RPMI8226 (cell line): ENCODE results near the gene CIDEA.

Source experiments
- DNase-seq: peaks from one replicate; pipeline ENCODE4 v3.0.0-alpha.2; 2015

CIDEA gene

DNA sequence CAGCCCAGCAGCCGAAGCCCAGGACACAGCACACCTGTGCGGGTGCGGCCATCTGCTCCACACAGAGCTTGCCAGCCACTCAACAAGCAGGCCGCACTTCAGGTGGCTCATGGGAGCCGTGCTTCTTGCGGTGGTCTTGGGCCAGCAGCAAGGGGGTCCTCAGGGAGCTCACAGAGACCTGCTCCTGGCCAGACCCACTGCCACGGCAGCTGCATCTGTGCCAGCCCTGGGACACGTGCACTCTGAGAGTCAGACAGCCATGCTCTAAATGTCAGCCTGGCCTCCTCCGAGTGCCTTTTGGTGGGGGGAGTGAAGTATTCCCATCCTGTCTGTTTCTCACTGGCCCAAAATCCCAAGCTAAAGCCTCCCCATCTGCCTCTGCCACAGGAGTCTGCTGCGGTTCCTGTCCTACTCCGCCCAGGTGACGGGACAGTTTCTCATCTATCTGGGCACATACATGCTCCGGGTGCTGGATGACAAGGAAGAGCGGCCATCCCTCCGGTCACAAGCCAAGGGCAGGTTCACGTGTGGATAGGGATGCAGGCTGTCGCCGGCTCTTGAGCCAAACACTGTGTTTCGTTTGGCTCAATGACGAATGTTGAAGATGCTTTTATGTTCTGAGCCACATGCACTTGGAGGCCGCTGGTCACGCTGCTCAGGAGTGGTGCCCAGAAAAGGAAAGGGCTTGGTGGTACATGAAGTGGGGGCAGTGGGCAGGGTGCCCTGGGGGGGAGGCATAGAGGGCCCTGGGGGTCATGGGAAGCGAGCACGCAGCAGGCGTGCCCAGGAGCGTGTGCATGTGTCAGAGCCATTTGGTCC, 22.8 kb downstream of the CIDEA start:
- no peak for DNase-seq

DNA sequence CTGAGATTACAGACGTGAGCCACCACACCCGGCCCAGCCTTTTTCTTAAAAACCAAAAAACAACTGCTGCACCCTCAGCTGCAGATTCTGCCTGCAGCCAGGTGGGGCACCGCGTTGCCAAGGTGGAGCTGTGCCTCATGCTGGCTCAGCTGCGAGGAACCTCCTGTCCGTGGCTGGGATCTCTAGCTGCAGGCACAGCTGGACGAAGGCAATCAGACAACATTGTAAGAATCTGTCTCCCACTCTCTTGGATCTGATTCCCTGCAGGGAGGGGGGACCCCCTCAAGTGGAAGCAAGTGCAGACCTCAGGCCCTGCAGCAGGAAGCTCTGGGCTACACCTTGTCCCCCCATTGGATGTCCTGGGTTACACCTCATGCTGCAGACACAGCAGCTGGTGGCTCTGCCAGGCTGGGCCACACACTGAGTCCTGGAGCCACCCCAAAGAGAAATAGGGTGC, 24.1 kb downstream of the CIDEA start:
- DNase-seq = peak; percentile 86

DNA sequence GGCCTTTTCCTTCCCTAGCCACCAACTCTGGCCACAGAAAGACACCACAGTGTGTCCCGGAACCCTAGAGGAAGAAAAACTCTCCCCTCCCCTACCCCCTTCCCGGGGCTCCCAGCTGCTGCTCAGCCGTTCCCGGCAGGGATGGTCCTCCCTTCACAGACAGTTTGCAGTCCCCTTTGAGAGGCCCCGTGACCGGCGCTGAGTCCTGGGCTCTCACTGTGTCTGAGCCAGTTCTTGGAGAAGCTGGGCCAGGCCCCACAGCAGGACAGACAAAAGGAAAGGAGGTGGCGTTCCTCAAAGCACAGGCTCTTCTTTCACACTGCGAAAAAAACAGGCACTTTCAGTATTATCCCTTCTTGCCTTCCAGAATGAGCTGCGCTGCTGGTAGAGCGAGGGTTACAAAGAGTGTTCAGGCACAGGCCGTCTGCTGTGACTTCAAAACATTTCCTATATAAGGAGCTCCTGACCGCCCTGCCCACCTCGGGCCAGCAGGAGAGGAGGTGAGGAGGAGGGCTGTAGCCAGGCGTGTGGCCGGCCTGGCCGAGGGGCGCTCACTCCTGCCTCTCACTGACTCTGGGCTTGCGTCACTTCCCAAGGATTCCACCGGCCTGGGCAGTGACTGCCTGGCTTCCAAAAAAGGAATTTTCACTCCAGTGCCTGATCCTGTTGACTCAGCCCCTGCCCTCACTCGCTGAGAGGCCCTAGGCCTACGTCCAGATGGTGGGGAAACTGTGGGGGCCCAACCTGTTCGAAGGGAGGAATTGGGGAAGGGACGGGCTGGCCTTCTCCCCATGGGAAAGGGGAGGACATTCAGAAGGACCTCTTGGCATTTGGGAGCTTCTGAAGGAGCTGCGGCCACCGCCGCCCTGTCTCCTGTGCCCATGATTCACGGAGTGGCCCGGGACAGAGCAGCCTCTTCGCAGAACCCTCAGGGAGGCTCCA, 24.9 kb downstream of the CIDEA start:
- DNase-seq = no peak

DNA sequence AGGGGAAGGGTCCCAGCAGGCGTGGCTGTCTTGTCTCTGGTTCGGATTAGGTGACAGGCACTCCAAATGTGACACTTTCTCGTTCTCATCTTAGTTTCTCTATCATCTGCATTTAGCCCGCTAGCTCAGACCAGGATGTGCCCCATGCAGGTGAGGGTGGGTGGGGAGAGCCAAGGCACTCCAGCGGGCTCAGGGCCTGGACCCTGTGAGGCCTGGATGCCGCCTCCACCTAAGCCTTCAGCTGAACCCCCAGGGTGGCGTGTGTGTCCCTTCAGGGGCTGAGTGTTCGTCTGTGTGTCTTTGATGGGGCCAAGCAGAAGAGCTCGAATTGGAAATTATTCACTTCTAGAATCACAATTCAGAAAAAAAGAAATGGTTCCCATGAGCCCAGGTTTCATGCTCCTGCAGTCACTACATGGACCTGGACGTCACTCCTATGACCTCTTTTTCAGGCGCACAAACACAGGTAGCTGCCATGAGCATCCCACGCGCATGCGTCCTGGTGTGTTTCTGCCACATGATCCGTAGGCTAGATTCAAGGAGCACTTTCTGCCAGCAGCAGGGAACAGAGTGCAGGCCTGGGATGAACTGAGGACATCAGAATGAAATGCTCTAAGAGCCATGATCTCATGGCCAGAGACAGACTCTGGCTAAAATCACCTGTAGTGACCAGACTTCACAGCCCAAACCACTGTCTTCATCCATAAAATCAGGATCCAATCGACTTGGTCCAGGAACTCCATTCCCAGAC, 25.8 kb downstream of the CIDEA start:
- no peak for DNase-seq

DNA sequence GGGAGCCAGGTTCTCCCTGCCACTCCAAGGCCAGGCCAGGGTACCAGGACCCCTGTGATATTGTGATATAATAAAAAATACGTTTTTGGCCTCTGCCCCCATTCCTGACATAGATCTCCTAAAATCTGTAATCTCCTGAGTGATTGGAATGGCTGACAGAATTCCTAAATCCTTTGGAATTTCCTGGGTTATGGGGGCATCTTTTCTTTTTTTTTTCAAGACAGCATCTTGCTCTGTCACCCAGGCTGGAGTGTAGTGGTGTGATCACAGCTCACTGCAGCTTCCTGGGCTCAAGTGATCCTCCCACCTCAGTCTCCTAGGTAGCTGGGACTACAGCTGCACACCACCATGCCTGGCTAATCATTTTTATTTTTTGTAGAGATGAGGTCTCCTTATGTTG, 27.7 kb downstream of the CIDEA start:
- no peak for DNase-seq

DNA sequence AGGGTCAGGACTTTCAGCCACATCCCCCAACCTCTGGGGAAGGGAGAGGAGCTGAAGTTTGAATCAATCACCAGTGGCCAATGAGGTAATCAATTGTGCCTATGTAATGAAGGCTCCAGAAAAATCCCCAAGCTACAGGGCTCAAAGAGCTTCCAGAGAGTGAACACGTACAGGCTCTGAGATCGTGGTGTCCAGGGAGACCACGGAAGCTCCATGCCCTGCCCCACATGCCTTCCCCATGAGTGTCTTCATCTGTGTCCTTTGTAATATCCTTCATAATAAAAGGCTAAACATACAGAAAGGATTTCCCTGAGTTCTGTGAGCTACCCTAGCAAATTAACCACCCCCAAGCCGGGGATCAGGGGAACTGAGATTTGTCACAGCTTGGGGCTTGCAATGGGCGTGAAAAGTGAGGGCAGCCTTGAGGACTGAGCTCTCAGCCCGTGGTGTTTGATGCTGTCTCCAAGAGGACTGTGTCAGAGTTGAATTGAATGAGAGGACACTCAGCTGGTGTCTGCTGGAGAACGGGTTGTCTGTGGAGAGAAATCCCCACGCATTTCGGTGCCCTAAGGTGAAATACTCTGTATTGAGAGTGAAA, 28.4 kb downstream of the CIDEA start:
- DNase-seq = no peak

DNA sequence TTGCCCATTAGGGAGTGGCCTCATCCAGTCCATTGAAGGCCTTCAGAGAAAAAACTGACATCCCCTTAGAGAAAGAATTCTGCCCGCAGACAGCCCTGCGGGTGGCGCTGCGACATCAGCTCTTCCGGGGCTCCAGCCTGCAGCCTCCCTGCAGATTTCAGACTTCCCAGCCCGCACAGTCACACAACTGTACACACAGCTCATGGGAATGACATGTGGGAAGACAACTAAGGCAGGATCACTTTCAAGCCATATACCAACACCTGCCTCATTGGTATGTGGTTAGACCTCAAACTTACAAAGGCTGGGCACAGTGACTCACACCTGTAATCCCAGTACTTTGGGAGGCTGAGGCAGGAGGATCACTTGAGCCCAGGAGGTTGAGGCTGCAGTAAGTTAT, 29.1 kb downstream of the CIDEA start:
- DNase-seq = no peak

DNA sequence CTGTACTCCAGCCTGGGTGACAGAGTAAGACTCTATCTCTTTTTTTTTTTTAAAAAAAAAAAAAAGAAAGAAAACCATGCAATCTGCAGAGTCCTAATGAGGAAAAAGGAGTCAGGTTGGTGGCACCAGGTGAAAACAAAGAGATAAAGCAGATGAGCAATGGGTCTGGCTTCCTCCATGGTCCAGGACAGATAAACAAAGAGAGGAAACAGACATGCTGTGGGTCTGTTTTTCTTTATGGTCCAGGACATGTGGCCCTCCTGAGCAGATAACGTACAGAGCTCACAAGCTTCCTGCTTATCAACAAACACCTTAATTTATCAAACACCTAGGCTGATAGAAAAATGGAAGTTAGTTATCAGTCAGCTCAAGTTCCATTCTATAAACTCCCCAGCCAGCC, 29.5 kb downstream of the CIDEA start:
- no peak for DNase-seq

DNA sequence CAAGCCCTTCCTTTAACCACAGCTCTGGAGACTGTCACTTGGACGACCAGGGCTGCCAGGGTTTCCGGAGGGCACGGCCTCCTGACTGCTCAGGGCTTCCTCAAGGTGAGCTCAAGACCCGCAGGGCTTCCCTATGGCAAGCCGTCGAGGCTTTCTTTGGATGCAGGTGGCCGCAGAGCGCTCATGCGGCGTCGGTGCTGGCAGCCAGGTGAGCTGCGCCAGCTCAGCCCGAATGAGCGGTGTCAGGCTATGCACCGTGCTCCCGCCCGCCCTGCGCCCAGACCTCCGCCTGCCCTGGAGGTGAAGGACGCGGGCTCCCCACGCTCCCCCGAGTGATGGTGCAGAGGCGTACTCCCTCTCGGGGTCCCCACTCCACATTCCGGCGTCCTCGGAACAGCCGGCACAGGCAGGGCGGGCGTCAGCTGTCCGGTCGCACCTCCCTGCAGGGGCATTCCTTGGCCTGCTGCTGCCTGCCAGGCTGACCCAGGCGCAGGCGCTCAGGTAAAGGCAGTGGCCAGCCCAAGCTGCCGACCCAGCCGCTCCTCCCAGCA, 33.0 kb downstream of the CIDEA start:
- DNase-seq = peak; percentile 37

DNA sequence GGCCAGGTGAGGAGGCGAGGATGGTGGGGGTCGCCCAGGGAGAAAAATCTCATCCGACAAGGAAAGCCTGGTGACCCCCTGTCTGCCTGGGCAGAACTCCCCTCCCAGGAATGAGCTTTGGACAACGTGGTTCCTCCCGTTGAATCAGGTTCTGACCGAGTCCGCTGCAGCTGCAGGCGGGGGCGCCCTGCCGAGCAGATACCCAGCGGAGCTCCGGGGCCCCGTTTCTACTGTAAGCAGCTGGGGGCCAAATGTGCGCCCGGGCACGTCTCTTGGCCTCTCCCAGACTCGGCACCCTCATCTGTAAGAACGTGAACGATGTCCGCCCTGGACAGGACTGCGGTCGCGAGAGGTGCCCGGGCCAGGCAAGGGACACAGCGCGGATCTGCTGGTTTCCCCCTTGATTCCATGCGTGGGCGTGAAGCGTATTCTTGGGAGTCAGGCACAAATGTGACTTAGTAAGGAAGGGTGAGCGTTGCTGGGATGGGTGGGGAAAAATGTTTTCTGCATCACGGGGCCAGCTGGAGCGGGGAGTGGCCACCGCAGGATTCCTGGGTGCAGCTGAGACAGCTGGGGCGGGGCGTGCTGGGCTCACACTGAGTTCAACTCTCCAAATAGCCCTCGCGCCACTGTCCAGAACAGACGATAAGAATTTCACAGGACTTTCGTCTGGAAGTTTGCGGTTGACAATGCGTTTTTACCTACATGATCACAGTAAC, 33.7 kb downstream of the CIDEA start:
- DNase-seq = no peak

DNA sequence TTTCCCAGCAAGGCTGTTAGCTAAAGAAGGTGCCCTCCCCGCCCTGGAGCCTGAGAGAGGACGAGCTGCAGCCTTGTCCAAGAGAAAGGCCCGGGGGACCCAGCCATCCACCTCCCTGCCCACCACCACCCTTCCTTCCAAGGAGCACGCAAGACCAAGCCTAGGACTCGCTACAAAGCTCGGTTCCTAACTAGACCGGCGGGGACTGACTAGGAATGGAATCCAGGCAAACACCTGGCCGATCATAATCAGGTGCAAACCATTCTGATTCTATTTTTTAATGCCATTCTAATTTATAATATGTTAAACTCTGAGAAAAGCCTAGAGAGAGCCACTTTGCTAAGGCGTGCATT, 34.2 kb downstream of the CIDEA start:
- DNase-seq = no peak

DNA sequence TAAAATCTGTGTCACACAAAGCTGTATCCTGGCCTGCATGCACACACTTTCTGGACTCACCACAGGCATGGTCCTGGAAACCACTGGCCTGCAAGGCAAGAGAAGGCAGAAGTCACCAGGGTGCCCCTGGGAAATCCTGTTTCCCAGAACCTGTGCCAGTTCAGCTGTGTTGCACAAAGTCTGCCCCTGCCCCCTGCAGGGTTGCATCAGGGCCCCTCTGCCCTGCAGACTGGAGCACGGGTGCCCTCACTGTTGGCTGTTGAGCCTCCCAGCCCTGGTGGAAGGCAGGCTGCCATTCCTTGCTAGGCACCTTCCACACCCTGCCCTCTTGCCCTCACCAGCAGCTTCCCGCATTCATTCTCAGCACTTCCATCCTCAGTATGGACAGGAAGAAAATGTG, 35.9 kb downstream of the CIDEA start:
- no peak for DNase-seq

DNA sequence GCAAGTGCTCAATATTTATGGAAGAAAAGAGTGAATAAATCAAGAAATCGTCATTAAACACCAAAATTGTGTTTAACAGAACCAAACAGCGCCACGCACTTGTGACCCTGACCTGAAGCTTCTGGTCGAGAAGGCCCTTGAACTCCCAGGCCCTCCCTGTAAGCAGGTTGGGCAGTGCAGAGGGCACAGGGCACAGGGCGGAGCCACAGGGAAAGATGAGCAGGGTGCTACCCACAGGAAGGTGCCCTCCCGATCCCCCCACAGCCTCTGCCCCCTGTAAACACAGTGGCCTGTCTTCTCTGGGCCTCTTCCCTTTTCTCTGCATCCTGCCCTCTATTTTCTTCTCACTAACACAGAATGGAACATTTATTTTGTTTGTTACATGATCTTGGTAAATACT, 37.0 kb downstream of the CIDEA start:
- no peak for DNase-seq

DNA sequence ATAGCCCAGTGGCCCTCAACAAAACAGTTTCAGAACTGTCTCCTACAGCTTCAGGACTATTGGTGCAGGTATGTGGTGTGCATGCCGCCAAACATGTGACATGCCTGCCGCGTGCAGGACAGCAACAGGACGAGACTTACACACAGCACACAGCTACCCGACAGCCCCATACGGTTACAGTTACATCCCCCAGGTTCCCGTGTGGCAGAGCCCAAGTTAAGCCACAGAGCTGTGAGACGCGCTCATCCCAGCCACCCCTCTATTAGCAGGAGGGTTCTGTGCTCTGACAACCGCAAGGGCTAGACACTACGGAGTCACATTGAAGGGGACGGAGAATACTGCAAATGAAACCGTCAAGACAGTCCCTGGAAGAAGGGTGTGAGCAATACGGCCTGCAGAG, 37.5 kb downstream of the CIDEA start:
- DNase-seq = no peak

DNA sequence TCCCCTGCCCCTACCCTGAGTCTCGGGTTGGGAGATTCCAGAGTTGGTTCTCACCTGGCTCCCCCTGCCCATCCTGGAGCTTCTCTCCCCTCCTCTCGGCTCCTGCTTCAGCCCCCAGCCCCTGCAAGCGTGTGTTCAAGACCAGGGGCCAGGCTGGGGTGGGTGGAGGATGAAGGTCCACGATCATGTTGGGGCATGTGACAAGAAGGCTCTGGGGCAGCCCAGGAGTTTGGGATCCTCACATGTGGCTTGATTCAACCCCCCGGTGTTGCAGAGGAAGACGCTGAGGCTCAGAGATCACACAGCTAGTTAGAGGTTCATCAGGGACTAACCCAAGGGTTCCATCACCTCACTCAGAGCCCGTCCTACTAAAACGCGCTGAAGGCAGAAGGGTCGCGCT, 39.7 kb downstream of the CIDEA start:
- no peak for DNase-seq

DNA sequence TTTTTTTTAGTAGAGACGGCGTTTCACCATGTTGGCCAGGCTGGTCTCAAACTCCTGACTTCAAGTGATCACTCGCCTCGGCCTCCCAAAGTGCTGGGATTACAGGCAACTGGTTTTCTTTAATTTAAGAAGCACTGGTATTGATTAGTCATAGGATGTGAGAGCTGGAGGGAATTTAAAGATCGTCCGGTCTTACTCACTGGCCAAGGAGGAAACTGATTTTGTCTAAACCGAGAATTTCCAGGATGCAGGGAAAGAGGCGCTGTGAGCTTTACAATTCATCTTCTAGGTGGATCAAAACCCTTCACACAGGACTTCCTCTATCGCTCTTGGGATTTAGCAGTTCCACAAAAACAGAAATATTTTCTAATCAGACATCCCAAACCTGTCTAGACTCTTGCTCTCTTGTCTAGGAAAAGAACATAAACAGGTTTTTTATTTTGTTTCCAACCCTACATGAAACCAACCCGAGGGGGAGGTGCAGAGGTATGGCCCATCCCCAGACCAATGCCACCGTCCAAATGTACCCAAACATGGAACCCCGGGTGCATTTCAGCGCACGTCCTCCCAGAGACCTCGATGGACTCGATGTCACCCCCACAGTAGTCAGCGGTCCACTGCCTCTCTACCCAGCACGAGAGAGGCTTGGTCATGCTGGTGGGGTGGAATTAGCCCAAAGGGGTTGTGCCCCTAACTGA, 41.4 kb downstream of the CIDEA start:
- DNase-seq = no peak

DNA sequence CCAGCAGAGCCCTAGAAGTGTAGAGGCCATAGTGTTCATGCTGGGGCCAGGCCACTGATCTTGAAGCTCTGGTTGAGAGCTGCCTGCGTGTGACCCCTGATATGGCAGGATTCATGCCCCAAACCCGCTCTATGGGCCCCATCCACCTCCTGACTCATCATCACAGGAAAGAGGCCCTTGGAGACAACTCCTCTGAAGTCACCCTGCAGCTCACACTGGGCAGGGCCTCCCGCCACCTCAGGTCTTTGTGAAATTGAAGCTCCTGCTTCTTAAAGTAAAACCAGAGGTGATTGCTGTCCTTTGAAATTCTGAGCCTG, 41.9 kb downstream of the CIDEA start:
- no peak for DNase-seq

DNA sequence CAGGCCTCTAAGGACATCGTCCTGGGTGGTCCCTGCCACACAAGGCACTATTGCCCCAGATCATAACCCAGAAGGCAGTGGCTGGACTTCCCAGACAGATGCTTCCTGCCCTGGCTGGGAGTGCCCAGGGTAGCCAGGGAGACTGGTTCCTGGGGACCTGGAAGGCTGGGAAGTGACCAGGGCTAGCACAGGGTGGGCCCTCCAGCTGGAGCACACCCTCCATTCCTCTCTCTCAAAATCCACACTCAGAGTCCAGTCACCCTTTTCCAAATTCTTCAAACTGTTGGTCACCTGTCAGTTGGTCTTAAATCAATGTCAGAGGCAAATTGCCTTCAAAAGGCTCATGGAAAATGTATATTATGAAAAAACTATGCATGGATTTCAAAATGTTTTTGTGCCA, 42.3 kb downstream of the CIDEA start:
- no peak for DNase-seq

DNA sequence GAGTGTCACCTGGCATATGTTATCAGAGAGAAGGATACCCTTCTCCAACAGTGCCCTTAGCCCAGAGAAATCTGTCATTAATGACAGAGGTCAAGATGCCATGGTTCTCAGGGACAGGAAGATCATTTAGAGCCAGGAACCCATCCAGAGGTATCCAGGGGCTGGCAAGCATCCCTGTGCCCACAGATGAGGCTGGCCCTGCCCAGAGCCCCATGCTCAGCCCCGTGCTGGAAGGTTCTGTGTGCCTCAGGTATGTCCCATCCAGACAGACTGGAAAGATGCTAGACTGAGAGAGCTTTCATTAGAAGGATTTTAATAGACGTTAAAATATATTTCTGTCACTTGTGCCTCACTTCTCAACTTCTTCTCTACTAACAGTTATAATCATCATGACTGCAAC, 45.7 kb downstream of the CIDEA start:
- no peak for DNase-seq

DNA sequence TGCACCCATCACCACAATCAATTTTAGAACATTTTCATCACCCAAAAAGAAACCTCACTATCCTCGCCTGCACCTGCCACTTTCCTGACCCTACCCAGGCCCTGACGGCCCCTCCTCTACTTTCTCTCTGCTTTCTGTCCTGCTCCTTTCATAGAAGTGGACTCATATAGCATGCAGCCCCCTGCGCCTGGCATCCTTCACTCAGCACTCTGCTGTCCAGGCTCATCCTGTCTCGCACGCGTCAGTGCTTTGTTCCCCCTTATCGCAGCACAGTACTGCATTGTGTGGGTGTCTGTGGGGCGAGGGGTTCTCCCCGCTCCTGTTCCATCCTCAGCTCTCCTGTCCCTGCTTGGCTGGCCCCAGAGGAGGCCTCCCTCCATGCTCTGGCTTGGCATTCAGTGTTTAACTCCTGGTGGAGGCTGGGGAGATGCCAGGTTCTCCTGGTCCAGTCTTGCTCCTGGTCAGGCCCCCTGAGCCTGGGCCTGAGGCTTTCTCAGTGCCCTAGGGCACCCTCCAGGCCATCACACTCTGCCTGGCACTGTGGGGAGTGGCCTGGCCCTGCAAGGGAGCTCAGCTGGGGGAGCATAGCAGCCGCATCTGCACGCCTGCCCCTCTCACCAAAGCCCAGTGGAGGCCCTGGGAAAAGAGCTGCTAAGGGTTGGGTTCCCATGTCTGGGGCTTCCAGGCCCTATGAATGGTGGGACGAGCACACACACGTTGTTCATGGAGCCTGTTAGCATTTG, 47.3 kb downstream of the CIDEA start:
- DNase-seq = no peak
